IPS-18a (cell line): ENCODE results near the gene CHI3L1.

ENCODE experiments used
- H3K27ac ChIP-seq: one replicate; pipeline ENCODE4 v1.5.1; 2013; ENCODE audit warnings: low read length
- H3K27me3 ChIP-seq: one replicate; pipeline ENCODE4 v1.6.1; 2013; ENCODE audit warnings: mild to moderate bottlenecking, low read length; ENCODE audit not compliant: control insufficient read depth, insufficient read depth
- H3K36me3 ChIP-seq: one replicate; pipeline ENCODE4 v1.6.1; 2013; ENCODE audit warnings: low read depth, low read length; ENCODE audit not compliant: control insufficient read depth
- H3K4me1 ChIP-seq: one replicate; pipeline ENCODE4 v1.6.1; 2013; ENCODE audit warnings: low read depth, low read length; ENCODE audit not compliant: control insufficient read depth
- H3K4me3 ChIP-seq: one replicate; pipeline ENCODE4 v1.5.1; 2013; ENCODE audit warnings: low read length
- H3K9ac ChIP-seq: one replicate; pipeline ENCODE4 v1.6.1; 2013; ENCODE audit warnings: mild to moderate bottlenecking, low read length, moderate library complexity
- H3K9me3 ChIP-seq: one replicate; pipeline ENCODE4 v1.6.1; 2013; ENCODE audit warnings: low read depth, low read length; ENCODE audit not compliant: control insufficient read depth

The CHI3L1 gene

DNA sequence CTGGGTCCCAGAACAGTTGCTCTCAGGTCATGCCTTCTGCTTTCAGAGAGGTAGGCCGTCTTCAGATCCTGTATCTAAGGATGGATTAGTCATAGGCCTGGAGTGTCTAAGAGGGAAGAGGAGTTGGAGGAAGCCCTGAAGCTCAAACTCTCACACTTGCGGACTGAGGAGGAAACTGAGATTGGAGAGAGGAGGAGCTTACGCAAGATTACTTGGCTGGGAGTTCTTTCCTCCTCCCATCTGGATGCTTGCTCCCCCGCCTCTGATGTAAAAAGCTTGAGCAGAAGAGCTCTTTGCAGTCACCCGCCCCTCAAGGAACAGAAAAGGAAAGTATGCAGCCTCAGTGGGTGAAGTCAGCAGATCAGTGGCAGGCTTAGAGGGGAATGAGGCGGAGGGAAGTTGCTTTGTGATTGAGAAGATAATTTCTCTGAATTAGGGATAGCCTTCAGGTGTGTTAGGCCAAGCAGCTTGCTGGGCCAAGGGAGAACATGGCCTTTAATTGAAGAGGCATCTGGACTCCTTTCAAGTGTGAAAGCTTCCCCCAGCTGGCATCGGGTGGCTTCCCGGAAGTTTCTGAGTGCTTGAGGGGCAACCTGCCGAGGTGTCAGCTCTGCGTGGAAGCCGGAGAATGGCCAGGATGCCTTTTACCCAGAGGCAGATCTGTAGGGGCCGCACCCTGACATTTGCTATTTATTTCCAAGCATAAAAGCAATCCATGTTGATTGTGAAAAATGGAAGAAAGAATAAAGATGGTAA is 52.4 kb downstream of the CHI3L1 start:
- no peak overlapping the region for H3K4me3 ChIP-seq
- H3K9ac ChIP-seq = no peak overlapping the region
- H3K9me3 ChIP-seq = no peaks in the 10 kb centered on the region
- peaks cover 6% of the 10 kb centered on the region for H3K27me3 ChIP-seq
- H3K36me3 ChIP-seq = no peaks in the 10 kb centered on the region
- peaks cover 4% of the 10 kb centered on the region for H3K4me1 ChIP-seq
- H3K27ac ChIP-seq = no peak overlapping the region

- Histone ChIP-seq H3K4me1 (peaks cover 11% of the 10 kb centered on the region), H3K27me3 (peaks cover 30% of the 10 kb centered on the region), H3K9me3 (no peaks in the 10 kb centered on the region), H3K9ac (no peak overlapping the region), H3K4me3 (no peak overlapping the region), H3K27ac (no peak overlapping the region), H3K36me3 (no peaks in the 10 kb centered on the region)
Observed at GRCh38 chr1:203131548-203132200, 54.8 kb downstream of the CHI3L1 start.

- no peak overlapping the region for H3K4me3 ChIP-seq
- no peak overlapping the region for H3K27ac ChIP-seq
- no peak overlapping the region for H3K9ac ChIP-seq
- H3K9me3 ChIP-seq = no peaks in the 10 kb centered on the region
- H3K27me3 ChIP-seq = peaks cover 35% of the 10 kb centered on the region
- H3K36me3 ChIP-seq = no peaks in the 10 kb centered on the region
- peaks cover 21% of the 10 kb centered on the region for H3K4me1 ChIP-seq
Observed at GRCh38 chr1:203130358-203130985, 56.0 kb downstream of the CHI3L1 start.

- Histone ChIP-seq H3K27me3 (peaks cover 35% of the 10 kb centered on the region), H3K27ac (no peak overlapping the region), H3K4me3 (no peak overlapping the region), H3K36me3 (no peaks in the 10 kb centered on the region), H3K9me3 (no peaks in the 10 kb centered on the region), H3K4me1 (peaks cover 21% of the 10 kb centered on the region), H3K9ac (no peak overlapping the region)
Observed at GRCh38 chr1:203129501-203130231, 56.8 kb downstream of the CHI3L1 start.
